NB4 (cell line): ENCODE data around the gene USH2A.

Experiments used
- MAX ChIP-seq: IDR thresholded peaks from 2 replicates; pipeline ENCODE4 v1.6.1; 2011; ENCODE audit warnings: low read depth, low read length
- MYC ChIP-seq: IDR thresholded peaks from 2 replicates; pipeline ENCODE4 v1.6.1; 2011; ENCODE audit warnings: low read depth, low read length
- POLR2A ChIP-seq: IDR thresholded peaks from 2 replicates; pipeline ENCODE4 v1.6.1; 2011; ENCODE audit warnings: mild to moderate bottlenecking; ENCODE audit not compliant: insufficient read length; ENCODE audit errors: extremely low read depth
- TF ChIP-seq, protein P1 (sequence below): IDR thresholded peaks from one replicate; pipeline ENCODE4 v1.5.1; 2012; ENCODE audit warnings: low read depth, low read length

DNA sequence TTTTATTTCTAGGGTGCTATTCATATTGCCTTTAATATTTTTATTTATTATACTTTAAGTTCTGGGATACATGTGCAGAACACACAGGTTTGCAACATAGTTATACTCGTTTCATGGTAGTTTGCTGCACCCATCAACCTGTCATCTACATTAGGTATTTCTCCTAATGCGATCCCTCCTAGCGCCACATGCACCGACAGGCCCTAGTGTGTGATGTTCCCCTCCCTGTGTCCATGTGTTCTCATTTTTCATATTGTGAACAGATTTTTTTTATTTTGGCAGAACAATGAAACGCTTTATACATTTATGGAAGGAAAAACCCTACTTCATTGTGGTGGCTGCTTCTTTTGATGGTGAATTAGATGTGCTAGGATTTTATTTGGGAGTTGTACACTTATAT, 14.4 kb upstream of the USH2A start:
- TF ChIP-seq MAX (no peak), POLR2A (no peak), MYC (no peak)
- TF ChIP-seq, protein P1, sequence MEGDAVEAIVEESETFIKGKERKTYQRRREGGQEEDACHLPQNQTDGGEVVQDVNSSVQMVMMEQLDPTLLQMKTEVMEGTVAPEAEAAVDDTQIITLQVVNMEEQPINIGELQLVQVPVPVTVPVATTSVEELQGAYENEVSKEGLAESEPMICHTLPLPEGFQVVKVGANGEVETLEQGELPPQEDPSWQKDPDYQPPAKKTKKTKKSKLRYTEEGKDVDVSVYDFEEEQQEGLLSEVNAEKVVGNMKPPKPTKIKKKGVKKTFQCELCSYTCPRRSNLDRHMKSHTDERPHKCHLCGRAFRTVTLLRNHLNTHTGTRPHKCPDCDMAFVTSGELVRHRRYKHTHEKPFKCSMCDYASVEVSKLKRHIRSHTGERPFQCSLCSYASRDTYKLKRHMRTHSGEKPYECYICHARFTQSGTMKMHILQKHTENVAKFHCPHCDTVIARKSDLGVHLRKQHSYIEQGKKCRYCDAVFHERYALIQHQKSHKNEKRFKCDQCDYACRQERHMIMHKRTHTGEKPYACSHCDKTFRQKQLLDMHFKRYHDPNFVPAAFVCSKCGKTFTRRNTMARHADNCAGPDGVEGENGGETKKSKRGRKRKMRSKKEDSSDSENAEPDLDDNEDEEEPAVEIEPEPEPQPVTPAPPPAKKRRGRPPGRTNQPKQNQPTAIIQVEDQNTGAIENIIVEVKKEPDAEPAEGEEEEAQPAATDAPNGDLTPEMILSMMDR: no peak
